Neural progenitor cell (in vitro differentiated cells): ENCODE data around the gene SLC6A12. TPM values are rescaled to one million over a fixed set of nuclear protein-coding genes. Genes with fewer than 3 reads are reported as not detected.

Experiments used
- DNase-seq: peaks from one replicate; pipeline ENCODE4 v3.0.0-alpha.2; 2016; ENCODE audit warnings: low spot score
- H2AFZ ChIP-seq: fragments of 200-600 bp; sonication (generic); replicated peaks from 2 replicates; pipeline ENCODE4 v1.6.1; 2016; ENCODE audit warnings: antibody characterized with exemption
- H3F3A ChIP-seq: fragments of 200-600 bp; sonication (generic); 2 replicates; pipeline ENCODE4 v1.6.1; 2016; ENCODE audit warnings: antibody characterized with exemption, low read depth
- H3K27ac ChIP-seq: fragments of 200-600 bp; sonication (generic); 2 replicates; pipeline ENCODE4 v1.5.1; 2016; ENCODE audit warnings: mild to moderate bottlenecking
- H3K27me3 ChIP-seq: fragments of 200-600 bp; sonication (generic); 2 replicates; pipeline ENCODE4 v1.6.1; 2016; ENCODE audit warnings: mild to moderate bottlenecking, moderate library complexity
- H3K36me3 ChIP-seq: fragments of 200-600 bp; sonication (generic); 2 replicates; pipeline ENCODE4 v1.5.1; 2016
- H3K4me1 ChIP-seq: fragments of 200-600 bp; sonication (generic); 2 replicates; pipeline ENCODE4 v1.6.1; 2016; ENCODE audit warnings: mixed run types
- H3K4me2 ChIP-seq: fragments of 200-600 bp; sonication (generic); 2 replicates; pipeline ENCODE4 v1.6.1; 2016
- H3K4me3 ChIP-seq: fragments of 200-600 bp; sonication (generic); 2 replicates; pipeline ENCODE4 v1.5.1; 2016
- H3K79me2 ChIP-seq: fragments of 200-600 bp; sonication (generic); 2 replicates; pipeline ENCODE4 v1.6.1; 2016; ENCODE audit warnings: low read depth
- H3K9ac ChIP-seq: fragments of 200-600 bp; sonication (generic); 2 replicates; pipeline ENCODE4 v1.6.1; 2016
- H3K9me3 ChIP-seq: fragments of 200-600 bp; sonication (generic); 2 replicates; pipeline ENCODE4 v1.5.1; 2016; ENCODE audit warnings: low read depth
- H4K20me1 ChIP-seq: fragments of 200-600 bp; sonication (generic); 2 replicates; pipeline ENCODE4 v1.6.1; 2016; ENCODE audit warnings: low read depth
- H3K27ac Mint-ChIP-seq: 3 replicates; pipeline ENCODE4 v1.8.0; 2021; ENCODE audit warnings: mixed read lengths
- H3K27me3 Mint-ChIP-seq: 2 replicates; pipeline ENCODE4 v1.8.0; 2022; ENCODE audit warnings: low read depth, mild to moderate bottlenecking, inconsistent platforms, moderate library complexity, mixed read lengths; ENCODE audit not compliant: insufficient read depth
- H3K36me3 Mint-ChIP-seq: 3 replicates; pipeline ENCODE4 v1.8.0; 2021; ENCODE audit warnings: mixed read lengths
- H3K4me1 Mint-ChIP-seq: 3 replicates; pipeline ENCODE4 v1.8.0; 2021; ENCODE audit warnings: mixed read lengths
- H3K4me3 Mint-ChIP-seq: 3 replicates; pipeline ENCODE4 v1.8.0; 2021; ENCODE audit warnings: mild to moderate bottlenecking, moderate library complexity, mixed read lengths
- H3K9me3 Mint-ChIP-seq: 3 replicates; pipeline ENCODE4 v1.8.0; 2020; ENCODE audit warnings: mixed read lengths
- CTCF ChIP-seq: fragments of 200-600 bp; sonication (generic); IDR thresholded peaks from 2 replicates; pipeline ENCODE4 v1.5.1; 2017; ENCODE audit warnings: antibody characterized with exemption, mild to moderate bottlenecking
- EZH2 ChIP-seq: fragments of 200-600 bp; sonication (generic); IDR thresholded peaks from 2 replicates; pipeline ENCODE4 v1.6.1; 2017; ENCODE audit warnings: antibody characterized with exemption, mild to moderate bottlenecking, moderate library complexity
- EZH2phosphoT487 ChIP-seq: fragments of 200-600 bp; sonication (generic); IDR thresholded peaks from 2 replicates; pipeline ENCODE4 v1.6.1; 2017; ENCODE audit warnings: antibody characterized with exemption
- total RNA-seq: library from RNA; depleted of rRNA; stranded (reverse); fragments of >200 nt; gene quantifications from 2 replicates; pipeline ENCODE4 v1.2.3, GENCODE V29; 2015; ENCODE audit warnings: low replicate concordance

SLC6A12 gene
- total RNA-seq, 1 donor from 2014 or later, result not detected

GRCh38 chr12:184811-185575 lies 29.0 kb downstream of the SLC6A12 start:
- no peak overlapping the region for H3K27ac Mint-ChIP-seq

GRCh38 chr12:182381-182892 lies 31.5 kb downstream of the SLC6A12 start:
- H3K27me3 Mint-ChIP-seq, result peaks cover 16% of the 10 kb centered on the region
- H3K27ac Mint-ChIP-seq, result no peak overlapping the region
- Histone ChIP-seq H3K79me2 (no peaks in the 10 kb centered on the region), H3K4me1 (no peaks in the 10 kb centered on the region), H3K9me3 (no peaks in the 10 kb centered on the region), H3K4me3 (no peak overlapping the region), H3K9ac (no peak overlapping the region), H3K36me3 (no peaks in the 10 kb centered on the region), H3K27me3 (peaks cover 8% of the 10 kb centered on the region), H4K20me1 (no peaks in the 10 kb centered on the region), H3F3A (no peaks in the 10 kb centered on the region), H3K27ac (no peak overlapping the region), H2AFZ (peak overlapping the region; percentile 65), H3K4me2 (no peak overlapping the region)
- H3K36me3 Mint-ChIP-seq, result no peaks in the 10 kb centered on the region
- no peaks in the 10 kb centered on the region for H3K9me3 Mint-ChIP-seq
- no peak for DNase-seq
- peaks cover 9% of the 10 kb centered on the region for H3K4me1 Mint-ChIP-seq
- no peak overlapping the region for H3K4me3 Mint-ChIP-seq
- TF ChIP-seq CTCF, result no peak
- TF ChIP-seq EZH2, result no peak
- no peak for TF ChIP-seq EZH2phosphoT487

More at GRCh38 chr12:184811-185575, 29.0 kb downstream of the SLC6A12 start:
- Histone ChIP-seq H3K9ac (no peak overlapping the region), H3F3A (no peaks in the 10 kb centered on the region), H3K9me3 (no peaks in the 10 kb centered on the region), H3K4me1 (no peaks in the 10 kb centered on the region), H3K36me3 (no peaks in the 10 kb centered on the region), H3K27ac (no peak overlapping the region), H4K20me1 (no peaks in the 10 kb centered on the region), H3K27me3 (peaks cover 32% of the 10 kb centered on the region), H3K4me2 (no peak overlapping the region), H3K4me3 (no peak overlapping the region), H3K79me2 (no peaks in the 10 kb centered on the region), H2AFZ (no peak overlapping the region)
- Mint-ChIP-seq H3K9me3 (no peaks in the 10 kb centered on the region), H3K4me1 (peaks cover 6% of the 10 kb centered on the region), H3K4me3 (no peak overlapping the region), H3K36me3 (no peaks in the 10 kb centered on the region), H3K27me3 (peaks cover 15% of the 10 kb centered on the region)
- TF ChIP-seq EZH2 (no peak), CTCF (no peak), EZH2phosphoT487 (no peak)
- DNase-seq, result no peak

GRCh38 chr12:181921-182320 lies 32.0 kb downstream of the SLC6A12 start:
- no peak overlapping the region for H2AFZ ChIP-seq
- no peak overlapping the region for H3K4me3 Mint-ChIP-seq
- no peaks in the 10 kb centered on the region for H3F3A ChIP-seq
- H3K27ac Mint-ChIP-seq, result no peak overlapping the region
- H3K9ac ChIP-seq, result no peak overlapping the region
- H3K79me2 ChIP-seq, result no peaks in the 10 kb centered on the region
- H3K4me2 ChIP-seq, result no peak overlapping the region
- no peaks in the 10 kb centered on the region for H3K9me3 ChIP-seq
- peaks cover 2% of the 10 kb centered on the region for H3K27me3 ChIP-seq
- no peak overlapping the region for H3K4me3 ChIP-seq
- H3K36me3 Mint-ChIP-seq, result no peaks in the 10 kb centered on the region
- no peaks in the 10 kb centered on the region for H3K36me3 ChIP-seq
- H4K20me1 ChIP-seq, result no peaks in the 10 kb centered on the region
- no peak for DNase-seq
- TF ChIP-seq EZH2phosphoT487 (no peak), CTCF (no peak), EZH2 (no peak)
- no peak overlapping the region for H3K27ac ChIP-seq
- peaks cover 9% of the 10 kb centered on the region for H3K4me1 Mint-ChIP-seq
- no peaks in the 10 kb centered on the region for H3K4me1 ChIP-seq
- peaks cover 13% of the 10 kb centered on the region for H3K27me3 Mint-ChIP-seq
- no peaks in the 10 kb centered on the region for H3K9me3 Mint-ChIP-seq
